GM19023 (cell line): Measurements from ENCODE around the gene GPR146.

Experiments
- ATAC-seq: cut with Tn5 transposase; IDR thresholded peaks from one replicate; pipeline ENCODE4 v1.9.1; 2021; ENCODE audit warnings: mild to moderate bottlenecking, moderate library complexity; ENCODE audit not compliant: unreplicated experiment

Gene GPR146

GRCh38 chr7:1103789-1104515 is 59.6 kb downstream of the GPR146 start:
- no peak for ATAC-seq

GRCh38 chr7:1104516-1105179 is 60.3 kb downstream of the GPR146 start:
- no peak for ATAC-seq

GRCh38 chr7:1105189-1105588 is 60.8 kb downstream of the GPR146 start:
- no peak for ATAC-seq

- ATAC-seq = no peak
Measured at GRCh38 chr7:1106063-1106792, 61.9 kb downstream of the GPR146 start.

- ATAC-seq = no peak
Measured at GRCh38 chr7:1106793-1107421, 62.6 kb downstream of the GPR146 start.

GRCh38 chr7:1108264-1108920 is 64.0 kb downstream of the GPR146 start:
- no peak for ATAC-seq
